ENCODE results near the gene TRIM36.

GRCh38 chr5:115168829-115169486, 750 bp downstream of the TRIM36 start:
- TF ChIP-seq CTCF (IDR thresholded peaks at IDR 0.05) (no peak), EZH2 (IDR thresholded peaks at IDR 0.05; ENCODE audit: borderline replicate concordance, insufficient read depth, low read depth, low read length, poor library complexity, severe bottlenecking) (peak; percentile 84)

Data from B cell (primary cell).